Smooth muscle cell (in vitro differentiated cells): ENCODE measurements around the gene FAM219A. TPM values are rescaled to one million over a fixed set of nuclear protein-coding genes. Genes with fewer than 3 reads are reported as not detected.
A peak's percentile ranks its signal among the peaks of the same experiment; 100 is the strongest.

Experiments used
- DNase-seq: peaks from one replicate; lab custom pipeline; 2025; ENCODE audit not compliant: unreplicated experiment; lab: John Stamatoyannopoulos, UW
- H2AFZ ChIP-seq: fragments of 200-600 bp; sonication (generic); 2 replicates; pipeline ENCODE4 v1.6.0; 2016; ENCODE audit warnings: antibody characterized with exemption, low read depth, mild to moderate bottlenecking
- H3F3A ChIP-seq: fragments of 200-600 bp; sonication (generic); 2 replicates; pipeline ENCODE4 v1.6.0; 2017; ENCODE audit warnings: antibody characterized with exemption, low read depth
- H3K27ac ChIP-seq: fragments of 200-600 bp; sonication (generic); 2 replicates; pipeline ENCODE4 v1.5.1; 2016; ENCODE audit warnings: low read depth, mild to moderate bottlenecking
- H3K27me3 ChIP-seq: fragments of 200-600 bp; sonication (generic); 2 replicates; pipeline ENCODE4 v1.6.1; 2016; ENCODE audit warnings: low read depth, mild to moderate bottlenecking
- H3K36me3 ChIP-seq: fragments of 200-600 bp; sonication (generic); 2 replicates; pipeline ENCODE4 v1.5.1; 2016; ENCODE audit warnings: low read depth
- H3K4me1 ChIP-seq: fragments of 200-600 bp; sonication (generic); 2 replicates; pipeline ENCODE4 v1.5.1; 2016; ENCODE audit warnings: low read depth
- H3K4me2 ChIP-seq: fragments of 200-600 bp; sonication (generic); 2 replicates; pipeline ENCODE4 v1.6.0; 2016; ENCODE audit warnings: mild to moderate bottlenecking
- H3K4me3 ChIP-seq: fragments of 200-600 bp; sonication (generic); 2 replicates; pipeline ENCODE4 v1.5.1; 2016; ENCODE audit warnings: mild to moderate bottlenecking
- H3K79me2 ChIP-seq: fragments of 200-600 bp; sonication (generic); 2 replicates; pipeline ENCODE4 v1.6.0; 2016; ENCODE audit warnings: low read depth, mild to moderate bottlenecking
- H3K9ac ChIP-seq: fragments of 200-600 bp; sonication (generic); 2 replicates; pipeline ENCODE4 v1.6.0; 2016; ENCODE audit warnings: low read depth
- H3K9me3 ChIP-seq: fragments of 200-600 bp; sonication (generic); replicated peaks from 2 replicates; pipeline ENCODE4 v1.5.1; 2016; ENCODE audit warnings: low read depth
- H4K20me1 ChIP-seq: fragments of 200-600 bp; sonication (generic); 2 replicates; pipeline ENCODE4 v1.6.0; 2016; ENCODE audit warnings: low read depth
- CTCF ChIP-seq: fragments of 200-600 bp; sonication (generic); IDR thresholded peaks from 2 replicates; pipeline ENCODE4 v1.5.1; 2017; ENCODE audit warnings: borderline replicate concordance, mild to moderate bottlenecking, antibody characterized with exemption; ENCODE audit not compliant: insufficient read depth, poor library complexity, severe bottlenecking
- WGBS: methylation state at CpG from one replicate; pipeline ENCODE4 v1.1.7; 2016; ENCODE audit warnings: low lambda C conversion rate; 5-methylcytosine and 5-hydroxymethylcytosine counted together
- polyA plus RNA-seq: library from polyadenylated mRNA; unstranded; fragments of >200 nt; fragmentation: Nextera tagmentation; extraction: Ambion mirVana; gene quantifications from 2 replicates; pipeline ENCODE4 v1.2.1, GENCODE V29; 2016
- total RNA-seq: library from RNA; depleted of rRNA; stranded (reverse); fragments of >200 nt; gene quantifications from 2 replicates; pipeline ENCODE4 v1.2.3, GENCODE V29; 2014

The FAM219A gene
- total and polyA plus RNA-seq, 2 experiments from 2014 or later: 13.3 to 29.5 TPM

GRCh38 chr9:34379334-34380033 is 78.9 kb downstream of the FAM219A start:
- Histone ChIP-seq H3K79me2 (no peaks in the 10 kb centered on the region), H3F3A (no peaks in the 10 kb centered on the region), H3K36me3 (no peaks in the 10 kb centered on the region), H3K4me2 (peak overlapping the region; percentile 84), H3K9ac (no peak overlapping the region), H4K20me1 (no peaks in the 10 kb centered on the region), H2AFZ (no peak overlapping the region), H3K27ac (no peak overlapping the region), H3K4me3 (peak overlapping the region; percentile 50), H3K4me1 (no peaks in the 10 kb centered on the region), H3K9me3 (no peaks in the 10 kb centered on the region), H3K27me3 (peaks cover 11% of the 10 kb centered on the region)
- DNase-seq: peak; percentile 69
- peak; percentile 88 for TF ChIP-seq CTCF
- WGBS: 4% methylated on average over 35 of the region's 35 CpGs

GRCh38 chr9:34378376-34379060 is 79.9 kb downstream of the FAM219A start:
- Histone ChIP-seq H3K4me3 (no peak overlapping the region), H3K9me3 (no peaks in the 10 kb centered on the region), H3K27ac (no peak overlapping the region), H3K9ac (no peak overlapping the region), H2AFZ (no peak overlapping the region), H3K4me1 (no peaks in the 10 kb centered on the region), H3K79me2 (no peaks in the 10 kb centered on the region), H4K20me1 (no peaks in the 10 kb centered on the region), H3K27me3 (peaks cover 11% of the 10 kb centered on the region), H3K4me2 (no peak overlapping the region), H3K36me3 (no peaks in the 10 kb centered on the region), H3F3A (no peaks in the 10 kb centered on the region)
- 91% methylated on average over 3 of the region's 3 CpGs for WGBS
- DNase-seq: no peak
- no peak for TF ChIP-seq CTCF

- Histone ChIP-seq H3K4me2 (peak overlapping the region; percentile 92), H3K27ac (no peak overlapping the region), H3K79me2 (no peaks in the 10 kb centered on the region), H2AFZ (peak overlapping the region; percentile 38), H3K27me3 (peaks cover 11% of the 10 kb centered on the region), H3K9me3 (no peaks in the 10 kb centered on the region), H3K4me1 (no peaks in the 10 kb centered on the region), H3K4me3 (peak overlapping the region; percentile 66), H3K36me3 (no peaks in the 10 kb centered on the region), H3K9ac (no peak overlapping the region), H4K20me1 (no peaks in the 10 kb centered on the region), H3F3A (no peaks in the 10 kb centered on the region)
- TF ChIP-seq CTCF: no peak
- WGBS: 15% methylated on average over 21 of the region's 21 CpGs
- no peak for DNase-seq
Observed at GRCh38 chr9:34377404-34377746, 81.0 kb downstream of the FAM219A start.
